Naive thymus-derived CD4-positive, alpha-beta T cell (primary cell): Measurements from ENCODE around the gene GAS5. TPM values are rescaled to one million over a fixed set of nuclear protein-coding genes. Genes with fewer than 3 reads are reported as not detected.
"Not testable (repeated sequence)": the region's sequence is repeated elsewhere in the genome, so short reads cannot be mapped to it uniquely, and the experiment has no call there.

Experiments used
- ATAC-seq: fragments of 150-1000 bp; cut with Tn5 transposase; 2 replicates; pipeline ENCODE4 v1.10.0; 2021; ENCODE audit warnings: mild to moderate bottlenecking, moderate library complexity
- CTCF ChIA-PET: fragments of 350-600 bp; sonication (Branson Sonifier 250); formaldehyde crosslinking; loops from one replicate; lab custom pipeline; 2021; ENCODE audit warnings: antibody characterized with exemption; lab: Charles Lee
- POLR2A ChIA-PET: fragments of 350-600 bp; sonication (Branson Sonifier 250); formaldehyde crosslinking; loops from one replicate; lab custom pipeline; 2021; ENCODE audit warnings: antibody characterized with exemption, inconsistent platforms; lab: Charles Lee
- DNase-seq, 9 donors: peaks; one replicate each; pipeline versions ENCODE4 v3.0.0 to v3.0.0-alpha.2; 2020 to 2022; ENCODE audit warnings: mixed read lengths in 1 of 9
- H3K27ac ChIP-seq: one replicate; pipeline ENCODE4 v1.7.0; 2013; ENCODE audit warnings: mild to moderate bottlenecking, low read depth, low read length, moderate library complexity
- H3K27me3 ChIP-seq, 2 donors: one replicate each; pipeline ENCODE4 v1.7.0; 2013; ENCODE audit warnings: low read length in 2 of 2, mild to moderate bottlenecking in 2 of 2, moderate library complexity in 2 of 2; ENCODE audit not compliant: control insufficient read depth in 2 of 2, insufficient read depth in 2 of 2
- H3K36me3 ChIP-seq, 3 experiments: 1 replicate in 2 of 3; 2 replicates in 1 of 3; pipeline ENCODE4 v1.7.0; 2013; ENCODE audit warnings: low read length in 3 of 3, mild to moderate bottlenecking in 3 of 3, moderate library complexity in 1 of 3; ENCODE audit not compliant: insufficient read depth in 3 of 3, control insufficient read depth in 2 of 3
- H3K4me1 ChIP-seq, 2 donors: one replicate each; pipeline ENCODE4 v1.7.0; 2013; ENCODE audit warnings: low read length in 2 of 2, mild to moderate bottlenecking in 2 of 2, moderate library complexity in 1 of 2; ENCODE audit not compliant: control insufficient read depth in 2 of 2, insufficient read depth in 2 of 2
- H3K4me3 ChIP-seq: 2 replicates; pipeline ENCODE4 v1.7.0; 2013; ENCODE audit warnings: mild to moderate bottlenecking, low read length
- H3K9me3 ChIP-seq, 3 experiments: 1 replicate in 2 of 3; 2 replicates in 1 of 3; pipeline ENCODE4 v1.7.0; 2013; ENCODE audit warnings: low read length in 3 of 3; ENCODE audit not compliant: control insufficient read depth in 2 of 3
- H3K27ac Mint-ChIP-seq, 9 donors: one replicate each; pipeline ENCODE4 v1.8.0; 2020 to 2022; ENCODE audit warnings: mixed read lengths in 9 of 9, mild to moderate bottlenecking in 8 of 9, moderate library complexity in 5 of 9, inconsistent platforms in 2 of 9
- H3K27me3 Mint-ChIP-seq, 5 donors: one replicate each; pipeline ENCODE4 v1.8.0; 2021 to 2022; ENCODE audit warnings: mixed read lengths in 5 of 5, mild to moderate bottlenecking in 1 of 5
- H3K36me3 Mint-ChIP-seq, 5 donors: one replicate each; pipeline ENCODE4 v1.8.0; 2020 to 2022; ENCODE audit warnings: mixed read lengths in 5 of 5, mild to moderate bottlenecking in 3 of 5, inconsistent platforms in 1 of 5
- H3K4me1 Mint-ChIP-seq, 7 donors: one replicate each; pipeline ENCODE4 v1.8.0; 2020 to 2022; ENCODE audit warnings: mixed read lengths in 7 of 7, mild to moderate bottlenecking in 3 of 7, inconsistent platforms in 1 of 7
- H3K4me3 Mint-ChIP-seq, 10 donors: one replicate each; pipeline ENCODE4 v1.8.0; 2020 to 2022; ENCODE audit warnings: mild to moderate bottlenecking in 10 of 10, mixed read lengths in 10 of 10, moderate library complexity in 6 of 10, inconsistent platforms in 2 of 10
- H3K9me3 Mint-ChIP-seq, 11 donors: one replicate each; pipeline ENCODE4 v1.8.0; 2020 to 2022; ENCODE audit warnings: mixed read lengths in 11 of 11, mild to moderate bottlenecking in 4 of 11, inconsistent platforms in 1 of 11, moderate library complexity in 1 of 11
- intact Hi-C, 2 donors: fragments of 100-400 bp; cut with micrococcal nuclease; formaldehyde crosslinking; loops; one replicate each; pipeline ENCODE4 v1.15.1; 2023
- polyA plus RNA-seq, 2 donors: library from polyadenylated mRNA; unstranded; fragments of 300-500 nt; fragmentation: Illumina TruSeq; gene quantifications; one replicate each; pipeline ENCODE4 v1.2.3, GENCODE V29; 2021
- total RNA-seq, 6 experiments: library from RNA in 5 of 6; stranded (reverse) in 5 of 6; gene quantifications; 1 replicate in 5 of 6; 2 replicates in 1 of 6; pipeline ENCODE4 v1.2.3 and lab custom pipeline; 2021 to 2026

Gene GAS5
- total and polyA plus RNA-seq, 7 experiments from 2014 or later: 371 to 954 (median 676) TPM

DNA sequence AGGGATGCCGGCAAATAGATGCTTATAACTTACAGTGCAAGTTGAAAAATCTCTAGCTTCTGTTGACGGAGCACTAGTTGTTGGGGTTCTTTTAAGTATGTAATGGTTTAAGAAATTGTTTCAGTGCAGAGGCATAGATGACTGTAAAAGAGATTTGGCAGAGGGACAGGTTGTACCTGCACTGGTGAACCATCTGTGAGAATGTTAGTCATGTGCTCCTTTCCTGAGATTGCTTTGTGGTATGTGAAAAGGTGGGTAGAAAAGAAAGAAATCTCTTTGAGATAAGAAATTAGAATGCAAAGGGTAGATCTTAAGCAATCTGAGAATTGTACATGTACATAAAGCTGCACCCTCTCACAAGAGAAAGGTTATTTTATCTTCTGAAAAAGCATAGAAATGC is 19.8 kb upstream of the GAS5 start:
- peak overlapping the region in 6 of 10 donors; percentile 2 to 30 (median 12) for H3K4me3 Mint-ChIP-seq

DNA sequence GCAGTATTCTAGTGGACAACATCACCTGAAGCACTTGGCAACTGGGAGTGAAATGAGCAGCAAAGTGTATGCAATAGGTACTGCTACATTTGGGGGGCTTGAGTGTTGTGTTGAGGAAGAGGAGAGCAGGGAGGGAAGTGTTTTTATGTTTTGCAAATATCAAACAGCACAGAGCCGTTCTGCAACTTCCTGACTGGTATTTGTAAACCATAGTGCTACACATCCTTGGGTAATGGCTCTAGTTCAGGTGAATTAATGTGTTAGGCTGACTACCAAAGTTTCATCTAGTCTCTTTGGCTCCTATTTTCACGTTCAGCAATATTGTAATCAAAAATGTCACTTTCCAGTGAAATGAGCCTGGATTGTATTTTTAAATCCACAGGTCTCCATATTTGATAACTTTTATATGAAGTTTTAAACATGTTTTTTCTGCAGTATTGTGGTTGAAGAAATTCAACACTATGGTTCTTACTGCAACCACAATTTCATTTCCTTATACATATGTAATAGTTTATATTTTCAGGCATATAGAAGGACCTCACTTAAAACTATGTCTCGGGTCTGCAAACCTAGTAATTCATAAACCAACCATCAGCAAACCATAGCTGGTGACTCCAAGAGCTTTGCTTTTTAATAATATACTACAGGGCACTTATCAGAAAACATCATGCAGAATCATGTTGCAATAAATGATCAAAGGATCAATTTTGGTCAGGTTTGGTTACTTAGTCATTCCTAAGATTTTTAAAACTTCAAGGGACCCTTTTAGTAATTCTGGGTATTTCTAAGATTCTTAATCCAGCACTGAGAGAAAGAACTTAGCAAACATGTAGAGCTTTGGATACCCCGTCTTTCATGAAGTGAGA is 19.2 kb upstream of the GAS5 start:
- POLR2A ChIA-PET: no interaction called here
- peak overlapping the region in 4 of 10 donors; percentile 9 to 34 (median 24) for H3K4me3 Mint-ChIP-seq

More for the DNA sequence above, 19.8 kb upstream of the GAS5 start:
- Histone ChIP-seq H3K36me3 (peaks cover 5 to 26% (median 8%) of the 10 kb centered on the region in 3 experiments), H3K27me3 (no peaks in the 10 kb centered on the region), H3K4me3 (no peak overlapping the region), H3K4me1 (peaks cover 17 to 19% of the 10 kb centered on the region in 2 donors), H3K27ac (no peak overlapping the region), H3K9me3 (no peaks in the 10 kb centered on the region)
- Mint-ChIP-seq H3K36me3 (peaks cover 18 to 65% (median 59%) of the 10 kb centered on the region in 5 donors), H3K27me3 (no peaks in the 10 kb centered on the region), H3K27ac (peak overlapping the region in 4 of 9 donors; percentile 20 to 76 (median 28)), H3K9me3 (no peaks in the 10 kb centered on the region), H3K4me1 (peaks cover 8 to 58% (median 37%) of the 10 kb centered on the region in 7 donors)
- ATAC-seq (no peak), DNase-seq (no peak)
- POLR2A ChIA-PET: no interaction called here
- intact Hi-C loops: no loop called here
- CTCF ChIA-PET: no interaction called here

GRCh38 chr1:173884701-173885100 is 16.9 kb upstream of the GAS5 start:
- ChIA-PET CTCF (interaction anchor here (0.6 kb wide), 1 partner anchor 21 kb away, joined by 3 read pairs; no protein-coding TSS in a partner anchor), POLR2A (no interaction called here)
- Mint-ChIP-seq H3K4me1 (peaks cover 8 to 36% (median 25%) of the 10 kb centered on the region in 7 donors), H3K4me3 (no peak overlapping the region), H3K9me3 (peaks cover 0 to 4% (median 0%) of the 10 kb centered on the region in 11 donors), H3K27me3 (no peaks in the 10 kb centered on the region), H3K27ac (no peak overlapping the region), H3K36me3 (peaks cover 18 to 58% (median 44%) of the 10 kb centered on the region in 5 donors)
- Histone ChIP-seq H3K9me3 (no peaks in the 10 kb centered on the region), H3K27me3 (no peaks in the 10 kb centered on the region), H3K4me3 (no peak overlapping the region), H3K27ac (no peak overlapping the region), H3K36me3 (peaks cover 5 to 29% (median 8%) of the 10 kb centered on the region in 3 experiments), H3K4me1 (peaks cover 17 to 19% of the 10 kb centered on the region in 2 donors)
- ATAC-seq (no peak), DNase-seq (no peak)
- intact Hi-C loops: no loop called here

More for the DNA sequence above, 19.2 kb upstream of the GAS5 start:
- no peaks in the 10 kb centered on the region for H3K27me3 ChIP-seq
- peaks cover 18 to 60% (median 53%) of the 10 kb centered on the region in 5 donors for H3K36me3 Mint-ChIP-seq
- ATAC-seq (peak; percentile 31), DNase-seq (no peak)
- CTCF ChIA-PET: no interaction called here
- peak overlapping the region in 4 of 9 donors; percentile 20 to 76 (median 45) for H3K27ac Mint-ChIP-seq
- peaks cover 5 to 26% (median 8%) of the 10 kb centered on the region in 3 experiments for H3K36me3 ChIP-seq
- no peaks in the 10 kb centered on the region for H3K9me3 ChIP-seq
- H3K4me3 ChIP-seq: no peak overlapping the region
- no peaks in the 10 kb centered on the region for H3K27me3 Mint-ChIP-seq
- H3K4me1 Mint-ChIP-seq: peaks cover 8 to 54% (median 33%) of the 10 kb centered on the region in 7 donors
- peaks cover 17 to 19% of the 10 kb centered on the region in 2 donors for H3K4me1 ChIP-seq
- no peaks in the 10 kb centered on the region for H3K9me3 Mint-ChIP-seq
- intact Hi-C loops: no loop called here
- no peak overlapping the region for H3K27ac ChIP-seq

DNA sequence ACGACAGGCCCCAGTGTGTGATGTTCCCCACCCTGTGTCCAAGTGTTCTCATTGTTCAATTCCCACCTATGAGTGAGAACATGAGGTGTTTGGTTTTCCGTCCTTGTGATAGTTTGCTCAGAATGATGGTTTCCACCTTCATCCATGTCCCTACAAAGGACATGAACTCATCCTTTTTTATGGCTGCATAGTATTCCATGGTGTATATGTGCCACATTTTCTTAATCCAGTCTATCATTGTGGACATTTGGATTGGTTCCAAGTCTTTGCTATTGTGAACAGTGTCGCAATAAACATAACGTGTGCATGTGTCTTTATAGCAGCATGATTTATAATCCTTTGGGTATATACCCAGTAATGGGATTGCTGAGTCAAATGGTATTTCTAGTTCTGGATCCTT is 13.3 kb upstream of the GAS5 start:
- peaks cover 0 to 19% (median 6%) of the 10 kb centered on the region in 7 donors for H3K4me1 Mint-ChIP-seq
- H3K27ac Mint-ChIP-seq, H3K9me3 ChIP-seq, ATAC-seq, intact Hi-C loops, H3K27ac ChIP-seq, H3K27me3 Mint-ChIP-seq, H3K4me3 Mint-ChIP-seq, CTCF ChIA-PET, H3K9me3 Mint-ChIP-seq, DNase-seq, POLR2A ChIA-PET, H3K27me3 ChIP-seq, H3K4me1 ChIP-seq, H3K4me3 ChIP-seq: not testable (repeated sequence)
- H3K36me3 ChIP-seq: peaks cover 0 to 39% (median 10%) of the 10 kb centered on the region in 3 experiments
- H3K36me3 Mint-ChIP-seq: peaks cover 12 to 62% (median 43%) of the 10 kb centered on the region in 5 donors

GRCh38 chr1:173878251-173878650 is 10.5 kb upstream of the GAS5 start:
- ATAC-seq (no peak), DNase-seq (no peak)
- intact Hi-C loops: no loop called here
- ChIA-PET POLR2A (interaction anchor here (0.7 kb wide), 1 partner anchor 331 kb away, joined by 3 read pairs; no protein-coding TSS in a partner anchor), CTCF (no interaction called here)
- Mint-ChIP-seq H3K27me3 (no peaks in the 10 kb centered on the region), H3K36me3 (peaks cover 10 to 66% (median 49%) of the 10 kb centered on the region in 5 donors), H3K27ac (peak overlapping the region in 1 of 9 donors; percentile 29), H3K9me3 (peaks cover 0 to 4% (median 0%) of the 10 kb centered on the region in 11 donors), H3K4me3 (no peak overlapping the region), H3K4me1 (peaks cover 0 to 19% (median 7%) of the 10 kb centered on the region in 7 donors)
- no peaks in the 10 kb centered on the region for H3K9me3 ChIP-seq
- H3K27me3 ChIP-seq: no peaks in the 10 kb centered on the region
- peaks cover 0 to 40% (median 8%) of the 10 kb centered on the region in 3 experiments for H3K36me3 ChIP-seq
- H3K4me3 ChIP-seq: no peak overlapping the region
- H3K4me1 ChIP-seq: no peaks in the 10 kb centered on the region
- no peak overlapping the region for H3K27ac ChIP-seq

DNA sequence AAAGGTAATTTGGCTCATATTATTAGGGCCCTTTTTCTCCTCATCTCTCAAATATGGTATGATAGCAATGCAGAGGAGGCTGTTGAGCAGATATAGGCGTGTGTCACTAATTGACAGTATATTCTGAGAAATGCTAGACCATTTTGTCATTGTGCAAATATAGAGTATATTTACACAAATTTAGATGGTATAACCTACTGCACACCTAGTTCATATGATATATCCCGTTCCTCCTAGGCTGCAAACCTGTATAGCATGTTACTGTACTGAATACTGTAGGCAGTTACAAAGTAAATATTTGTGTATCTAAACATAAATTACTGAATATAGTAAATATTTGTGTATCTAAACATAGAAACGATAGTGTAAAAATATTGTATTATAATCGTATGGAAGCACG is 8.9 kb upstream of the GAS5 start:
- H3K27me3 ChIP-seq: no peaks in the 10 kb centered on the region
- peaks cover 0 to 4% (median 0%) of the 10 kb centered on the region in 11 donors for H3K9me3 Mint-ChIP-seq
- no peaks in the 10 kb centered on the region for H3K27me3 Mint-ChIP-seq
- peaks cover 6 to 30% (median 17%) of the 10 kb centered on the region in 7 donors for H3K4me1 Mint-ChIP-seq
- H3K4me1 ChIP-seq: peaks cover 0 to 4% of the 10 kb centered on the region in 2 donors
- H3K36me3 Mint-ChIP-seq: peaks cover 10 to 69% (median 53%) of the 10 kb centered on the region in 5 donors
- no peaks in the 10 kb centered on the region for H3K9me3 ChIP-seq
- ChIA-PET CTCF (no interaction called here), POLR2A (interaction anchor here (1.4 to 1.6 kb wide), 2 partner anchors 9 to 146 kb away, joined by 4 to 7 read pairs; partner anchors contain the start of genes GAS5, RC3H1 and ZBTB37)
- DNase-seq: no peak
- H3K27ac Mint-ChIP-seq: no peak overlapping the region
- H3K4me3 ChIP-seq: no peak overlapping the region
- intact Hi-C loops: no loop called here
- H3K36me3 ChIP-seq: peaks cover 0 to 40% (median 8%) of the 10 kb centered on the region in 3 experiments
- ATAC-seq: no peak
- H3K27ac ChIP-seq: no peak overlapping the region
- no peak overlapping the region for H3K4me3 Mint-ChIP-seq
